HL-60 (cell line): ENCODE data around the gene SERP2.

Experiments used
- GABPA ChIP-seq: IDR thresholded peaks from 2 replicates; pipeline ENCODE4 v1.6.1; 2012; ENCODE audit warnings: low read depth
- POLR2AphosphoS5 ChIP-seq: IDR thresholded peaks from 2 replicates; pipeline ENCODE4 v1.6.1; 2012; ENCODE audit warnings: low read depth
- TF ChIP-seq, protein P1 (sequence below): IDR thresholded peaks from one replicate; pipeline ENCODE4 v1.5.1; 2011; ENCODE audit warnings: low read length, control low read depth, inconsistent platforms; ENCODE audit not compliant: insufficient read depth

GRCh38 chr13:44429311-44429710 lies 55.7 kb downstream of the SERP2 start:
- TF ChIP-seq, protein P1, sequence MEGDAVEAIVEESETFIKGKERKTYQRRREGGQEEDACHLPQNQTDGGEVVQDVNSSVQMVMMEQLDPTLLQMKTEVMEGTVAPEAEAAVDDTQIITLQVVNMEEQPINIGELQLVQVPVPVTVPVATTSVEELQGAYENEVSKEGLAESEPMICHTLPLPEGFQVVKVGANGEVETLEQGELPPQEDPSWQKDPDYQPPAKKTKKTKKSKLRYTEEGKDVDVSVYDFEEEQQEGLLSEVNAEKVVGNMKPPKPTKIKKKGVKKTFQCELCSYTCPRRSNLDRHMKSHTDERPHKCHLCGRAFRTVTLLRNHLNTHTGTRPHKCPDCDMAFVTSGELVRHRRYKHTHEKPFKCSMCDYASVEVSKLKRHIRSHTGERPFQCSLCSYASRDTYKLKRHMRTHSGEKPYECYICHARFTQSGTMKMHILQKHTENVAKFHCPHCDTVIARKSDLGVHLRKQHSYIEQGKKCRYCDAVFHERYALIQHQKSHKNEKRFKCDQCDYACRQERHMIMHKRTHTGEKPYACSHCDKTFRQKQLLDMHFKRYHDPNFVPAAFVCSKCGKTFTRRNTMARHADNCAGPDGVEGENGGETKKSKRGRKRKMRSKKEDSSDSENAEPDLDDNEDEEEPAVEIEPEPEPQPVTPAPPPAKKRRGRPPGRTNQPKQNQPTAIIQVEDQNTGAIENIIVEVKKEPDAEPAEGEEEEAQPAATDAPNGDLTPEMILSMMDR: no peak
- TF ChIP-seq POLR2AphosphoS5 (no peak), GABPA (no peak)
